H1 (cell line): ENCODE measurements around the gene PARD3. TPM values are rescaled to one million over a fixed set of nuclear protein-coding genes. Genes with fewer than 3 reads are reported as not detected.

Source experiments
- CTCF ChIA-PET: fragments of 300-600 bp; sonication (Branson Sonifier 250); formaldehyde crosslinking; loops from one replicate; lab custom pipeline; 2021; ENCODE audit not compliant: partially characterized antibody; lab: Charles Lee
- POLR2A ChIA-PET: fragments of 300-600 bp; sonication (Branson Sonifier 250); formaldehyde crosslinking; loops from one replicate; lab custom pipeline; 2021; ENCODE audit warnings: inconsistent platforms; ENCODE audit not compliant: partially characterized antibody; lab: Charles Lee
- DNase-seq, 2 experiments: peaks; one replicate each; pipeline versions ENCODE4 v3.0.0 to v3.0.0-alpha.2; 2010 to 2022; ENCODE audit warnings: low spot score in 2 of 2, low read depth in 1 of 2, mixed read lengths in 1 of 2
- FAIRE-seq: peaks from 2 replicates; lab custom pipeline; 2011; peaks lifted over from hg19 to GRCh38; lab: Jason Lieb, UNC
- H2AFZ ChIP-seq: 2 replicates; pipeline ENCODE4 v1.8.1; 2012; ENCODE audit warnings: low read length, inconsistent platforms
- H2AK5ac ChIP-seq: 2 replicates; pipeline ENCODE4 v1.6.1; 2013; ENCODE audit warnings: low read depth, low read length
- H2BK120ac ChIP-seq: replicated peaks from 2 replicates; pipeline ENCODE3; 2013; ENCODE audit warnings: low read depth, low read length, inconsistent platforms
- H2BK12ac ChIP-seq: 2 replicates; pipeline ENCODE4 v1.6.1; 2013; ENCODE audit warnings: low read depth, low read length
- H2BK15ac ChIP-seq: 2 replicates; pipeline ENCODE4 v1.6.1; 2013; ENCODE audit warnings: low read length
- H2BK20ac ChIP-seq: 2 replicates; pipeline ENCODE4 v1.6.1; 2013; ENCODE audit warnings: low read length
- H2BK5ac ChIP-seq: 2 replicates; pipeline ENCODE4 v1.6.1; 2013; ENCODE audit warnings: low read depth, low read length
- H3K14ac ChIP-seq: 2 replicates; pipeline ENCODE4 v1.6.1; 2013; ENCODE audit warnings: inconsistent platforms; ENCODE audit not compliant: insufficient read length
- H3K18ac ChIP-seq: 2 replicates; pipeline ENCODE4 v1.6.1; 2013; ENCODE audit warnings: low read length; ENCODE audit errors: extremely low read depth
- H3K23ac ChIP-seq: 2 replicates; pipeline ENCODE4 v1.6.1; 2013; ENCODE audit warnings: inconsistent platforms; ENCODE audit not compliant: insufficient read length
- H3K23me2 ChIP-seq: 2 replicates; pipeline ENCODE4 v1.6.1; 2013; ENCODE audit warnings: low read depth, low read length
- H3K27ac ChIP-seq: 2 replicates; pipeline ENCODE4 v1.6.1; 2011; ENCODE audit warnings: low read depth, low read length, inconsistent platforms
- H3K27me3 ChIP-seq, 4 experiments: replicated peaks in 1 of 4; 1 replicate in 1 of 4; 2 replicates in 3 of 4; pipeline versions ENCODE4 v1.6.1 to v1.8.1; 2011 to 2013; ENCODE audit warnings: low read length in 3 of 4, mild to moderate bottlenecking in 3 of 4, inconsistent platforms in 2 of 4, mixed read lengths in 2 of 4, moderate library complexity in 1 of 4; ENCODE audit not compliant: control insufficient read depth in 3 of 4, insufficient read depth in 3 of 4; ENCODE audit errors: extremely low read depth in 1 of 4
- H3K36me3 ChIP-seq, 4 experiments: 2 replicates each; pipeline versions ENCODE4 v1.6.1 to v1.8.1; 2011 to 2013; ENCODE audit warnings: mild to moderate bottlenecking in 4 of 4, low read length in 3 of 4, moderate library complexity in 2 of 4, control low read depth in 1 of 4, inconsistent platforms in 1 of 4; ENCODE audit not compliant: insufficient read depth in 4 of 4, control insufficient read depth in 2 of 4
- H3K4ac ChIP-seq: replicated peaks from 2 replicates; pipeline ENCODE3; 2013; ENCODE audit warnings: low read length, low read depth, mixed read lengths, inconsistent platforms; ENCODE audit not compliant: insufficient read length
- H3K4me1 ChIP-seq, 4 experiments: replicated peaks in 1 of 4; 1 replicate in 1 of 4; 2 replicates in 3 of 4; pipeline versions ENCODE4 v1.6.1 to v1.8.1; 2011 to 2013; ENCODE audit warnings: low read length in 3 of 4, inconsistent platforms in 2 of 4, mixed read lengths in 1 of 4; ENCODE audit not compliant: insufficient read depth in 4 of 4, control insufficient read depth in 3 of 4
- H3K4me2 ChIP-seq, 2 experiments: 2 replicates each; pipeline versions ENCODE4 v1.6.1 to v1.8.1; 2011 to 2013; ENCODE audit warnings: low read depth in 2 of 2, low read length in 2 of 2, control low read depth in 1 of 2, inconsistent platforms in 1 of 2, mild to moderate bottlenecking in 1 of 2; ENCODE audit not compliant: insufficient read depth in 1 of 2
- H3K4me3 ChIP-seq, 4 experiments: fragments of 200-600, 300-600 bp in 1 of 4; sonication (generic), shearing (Covaris generic), sonication (Bioruptor Twin) in 1 of 4; 2 replicates each; pipeline versions ENCODE4 v1.5.1 to v1.8.1; 2011 to 2016; ENCODE audit warnings: low read length in 4 of 4, low read depth in 3 of 4, control low read depth in 2 of 4, inconsistent platforms in 2 of 4, mild to moderate bottlenecking in 2 of 4, mixed read lengths in 1 of 4, moderate library complexity in 1 of 4; ENCODE audit not compliant: insufficient read depth in 2 of 4; ENCODE audit errors: extremely low read depth in 1 of 4
- H3K56ac ChIP-seq: replicated peaks from 2 replicates; pipeline ENCODE3; 2013; ENCODE audit warnings: low read depth, mild to moderate bottlenecking, mixed read lengths, low read length, inconsistent platforms; ENCODE audit not compliant: insufficient read length
- H3K79me1 ChIP-seq: 2 replicates; pipeline ENCODE4 v1.6.1; 2013; ENCODE audit warnings: low read depth, low read length, control low read depth
- H3K79me2 ChIP-seq, 2 experiments: 2 replicates each; pipeline versions ENCODE4 v1.6.1 to v1.8.1; 2012 to 2013; ENCODE audit warnings: low read length in 2 of 2, mild to moderate bottlenecking in 2 of 2, inconsistent platforms in 1 of 2; ENCODE audit not compliant: insufficient read depth in 2 of 2, control insufficient read depth in 1 of 2
- H3K9ac ChIP-seq, 4 experiments: replicated peaks in 1 of 4; 1 replicate in 1 of 4; 2 replicates in 3 of 4; pipeline versions ENCODE4 v1.6.1 to v1.8.1; 2011 to 2013; ENCODE audit warnings: low read depth in 3 of 4, low read length in 3 of 4, control low read depth in 2 of 4, mild to moderate bottlenecking in 2 of 4, moderate library complexity in 2 of 4, inconsistent platforms in 1 of 4; ENCODE audit errors: extremely low read depth in 1 of 4
- H3K9me3 ChIP-seq, 2 experiments: 2 replicates each; pipeline versions ENCODE4 v1.6.1 to v1.8.1; 2012 to 2013; ENCODE audit warnings: mild to moderate bottlenecking in 2 of 2, moderate library complexity in 2 of 2, control low read depth in 1 of 2, inconsistent platforms in 1 of 2, low read depth in 1 of 2, low read length in 1 of 2, mixed read lengths in 1 of 2; ENCODE audit not compliant: insufficient read depth in 2 of 2
- H4K20me1 ChIP-seq, 2 experiments: replicated peaks in 1 of 2; 2 replicates each; pipeline versions ENCODE3 to v1.8.1; 2011 to 2013; ENCODE audit warnings: inconsistent platforms in 2 of 2, low read length in 2 of 2, mild to moderate bottlenecking in 1 of 2; ENCODE audit not compliant: insufficient read depth in 2 of 2, control insufficient read depth in 1 of 2
- H4K5ac ChIP-seq: 2 replicates; pipeline ENCODE4 v1.6.1; 2013; ENCODE audit warnings: low read length, low read depth, mixed read lengths, inconsistent platforms; ENCODE audit not compliant: insufficient read length
- H4K8ac ChIP-seq: 2 replicates; pipeline ENCODE4 v1.8.0; 2013; ENCODE audit warnings: mild to moderate bottlenecking, moderate library complexity, low read length, inconsistent platforms; ENCODE audit not compliant: insufficient read depth; ENCODE audit errors: extremely low read depth
- H4K91ac ChIP-seq: replicated peaks from 2 replicates; pipeline ENCODE3; 2013; ENCODE audit warnings: low read length, mixed read lengths, inconsistent platforms; ENCODE audit not compliant: insufficient read length
- CBX8 ChIP-seq: fragments of 300-800, 300-1000 bp; sonication (generic); IDR thresholded peaks from 2 replicates; pipeline ENCODE4 v1.7.1; 2016; ENCODE audit warnings: low read depth, low read length, borderline replicate concordance
- SIRT6 ChIP-seq: IDR thresholded peaks from one replicate; pipeline ENCODE4 v1.7.1; 2012; ENCODE audit warnings: low read length, inconsistent platforms
- polyA plus RNA-seq, 7 experiments: library from polyadenylated mRNA; depleted of rRNA in 3 of 7; stranded (reverse) in 5 of 7; unstranded in 2 of 7; fragments of >200 nt in 5 of 7; fragments of 200-250 nt in 2 of 7; gene quantifications; 1 replicate in 5 of 7; 2 replicates in 1 of 7; 4 replicates in 1 of 7; pipeline versions ENCODE4 v1.2.1 to v1.2.3, GENCODE V29; 2011 to 2013; ENCODE audit warnings: missing spikeins in 2 of 7, mixed read lengths in 2 of 7
- total RNA-seq: library from RNA; stranded (reverse); fragmentation: NEBNext Ultra II Directional; extraction: Animal tissue kit (Norgen Biotek cat#: 25700); gene quantifications from 2 replicates; pipeline ENCODE4 v1.2.1, GENCODE V29; 2021

Gene PARD3
- total and polyA plus RNA-seq, 2 of the 8 experiments (the other 6 are each of a cell fraction or from before 2014, with no cell fraction given), result 19.7 to 49.1 TPM

GRCh38 chr10:34094961-34095360, 720.1 kb downstream of the PARD3 start:
- H3K4me2 ChIP-seq, result no peak overlapping the region
- H3K27me3 ChIP-seq, result no peaks in the 10 kb centered on the region
- H4K20me1 ChIP-seq, result no peaks in the 10 kb centered on the region
- no peak overlapping the region for H3K4ac ChIP-seq
- H3K18ac ChIP-seq, result no peak overlapping the region
- H2BK5ac ChIP-seq, result no peak overlapping the region
- H2AFZ ChIP-seq, result no peak overlapping the region
- H4K5ac ChIP-seq, result no peak overlapping the region
- H2AK5ac ChIP-seq, result no peak overlapping the region
- H4K8ac ChIP-seq, result no peak overlapping the region
- no peak overlapping the region for H3K9ac ChIP-seq
- no peak overlapping the region for H2BK15ac ChIP-seq
- H3K4me3 ChIP-seq, result no peak overlapping the region
- POLR2A ChIA-PET, result no interaction called here
- H3K79me1 ChIP-seq, result no peaks in the 10 kb centered on the region
- H3K36me3 ChIP-seq, result no peaks in the 10 kb centered on the region
- no peak overlapping the region for H3K23ac ChIP-seq
- DNase-seq (no peak), FAIRE-seq (no peak)
- H3K56ac ChIP-seq, result no peak overlapping the region
- H3K4me1 ChIP-seq, result no peaks in the 10 kb centered on the region
- no peak overlapping the region for H3K14ac ChIP-seq
- H2BK12ac ChIP-seq, result no peak overlapping the region
- no peaks in the 10 kb centered on the region; the same call in 1 of the 2 replicates for H3K23me2 ChIP-seq
- H2BK120ac ChIP-seq, result no peak overlapping the region
- CTCF ChIA-PET, result interaction anchor here (1.2 kb wide), 1 partner anchor 14 kb away, joined by 3 read pairs; no protein-coding TSS in a partner anchor
- H2BK20ac ChIP-seq, result no peak overlapping the region
- H3K27ac ChIP-seq, result no peak overlapping the region
- peaks cover 5 to 7% of the 10 kb centered on the region in 2 experiments for H3K9me3 ChIP-seq
- H4K91ac ChIP-seq, result no peak overlapping the region
- H3K79me2 ChIP-seq, result no peaks in the 10 kb centered on the region
- TF ChIP-seq SIRT6 (no peak), CBX8 (no peak)
